Ascending aorta (tissue), 2 donors: ENCODE data around the gene TEX47. TPM values are rescaled to one million over a fixed set of nuclear protein-coding genes. Genes with fewer than 3 reads are reported as not detected.
A peak's percentile ranks its signal among the peaks of the same experiment; 100 is the strongest.

Experiments used
- DNase-seq, 2 donors: peaks; one replicate each; pipeline ENCODE4 v3.0.0-alpha.2; 2019; ENCODE audit warnings: low spot score in 2 of 2
- H3K27ac ChIP-seq, 2 donors: fragments of 200-600 bp; sonication (generic); one replicate each; pipeline ENCODE4 v1.5.1; 2016 to 2017; ENCODE audit warnings: mild to moderate bottlenecking in 1 of 2
- H3K27me3 ChIP-seq: fragments of 200-600 bp; sonication (generic); one replicate; pipeline ENCODE4 v1.5.1; 2017
- H3K36me3 ChIP-seq, 2 donors: fragments of 200-600 bp; sonication (generic); one replicate each; pipeline ENCODE4 v1.5.1; 2016
- H3K4me1 ChIP-seq, 2 donors: fragments of 200-600 bp; sonication (generic); one replicate each; pipeline ENCODE4 v1.5.1; 2016 to 2017; ENCODE audit warnings: mild to moderate bottlenecking in 1 of 2
- H3K4me3 ChIP-seq, 2 donors: fragments of 200-600 bp; sonication (generic); one replicate each; pipeline ENCODE4 v1.5.1; 2016 to 2017; ENCODE audit warnings: mild to moderate bottlenecking in 1 of 2
- H3K9me3 ChIP-seq, 2 donors: fragments of 200-600 bp; sonication (generic); one replicate each; pipeline ENCODE4 v1.5.1; 2016
- intact Hi-C: fragments of 100-400 bp; cut with DNase I; formaldehyde crosslinking; loops from one replicate; pipeline ENCODE4 v1.15.1; 2023
- total RNA-seq: library from RNA; depleted of rRNA; stranded (reverse); fragments of >200 nt; gene quantifications from one replicate; pipeline ENCODE4 v1.1.0, GENCODE V29; 2016
- TF ChIP-seq, protein P1 (sequence below), 3 experiments: fragments of 200-600 bp in 2 of 3; fragments of 450-650 bp in 1 of 3; sonication (generic) in 2 of 3; IDR thresholded peaks; one replicate each; pipeline ENCODE4 v1.5.1; 2016 to 2019; ENCODE audit warnings: antibody characterized with exemption in 3 of 3, mild to moderate bottlenecking in 1 of 3, moderate library complexity in 1 of 3

TEX47 gene
- total RNA-seq, 1 donor from 2014 or later, result not detected

- Histone ChIP-seq H3K27me3 (peaks cover 9% of the 10 kb centered on the region), H3K27ac (no peak within 1 kb of the TSS), H3K4me1 (no peaks in the 10 kb centered on the region), H3K9me3 (no peaks in the 10 kb centered on the region), H3K4me3 (peak within 1 kb of the TSS; percentile 22 to 40), H3K36me3 (no peaks in the 10 kb centered on the region)
- intact Hi-C loops, result no loop called here
- TF ChIP-seq, protein P1, sequence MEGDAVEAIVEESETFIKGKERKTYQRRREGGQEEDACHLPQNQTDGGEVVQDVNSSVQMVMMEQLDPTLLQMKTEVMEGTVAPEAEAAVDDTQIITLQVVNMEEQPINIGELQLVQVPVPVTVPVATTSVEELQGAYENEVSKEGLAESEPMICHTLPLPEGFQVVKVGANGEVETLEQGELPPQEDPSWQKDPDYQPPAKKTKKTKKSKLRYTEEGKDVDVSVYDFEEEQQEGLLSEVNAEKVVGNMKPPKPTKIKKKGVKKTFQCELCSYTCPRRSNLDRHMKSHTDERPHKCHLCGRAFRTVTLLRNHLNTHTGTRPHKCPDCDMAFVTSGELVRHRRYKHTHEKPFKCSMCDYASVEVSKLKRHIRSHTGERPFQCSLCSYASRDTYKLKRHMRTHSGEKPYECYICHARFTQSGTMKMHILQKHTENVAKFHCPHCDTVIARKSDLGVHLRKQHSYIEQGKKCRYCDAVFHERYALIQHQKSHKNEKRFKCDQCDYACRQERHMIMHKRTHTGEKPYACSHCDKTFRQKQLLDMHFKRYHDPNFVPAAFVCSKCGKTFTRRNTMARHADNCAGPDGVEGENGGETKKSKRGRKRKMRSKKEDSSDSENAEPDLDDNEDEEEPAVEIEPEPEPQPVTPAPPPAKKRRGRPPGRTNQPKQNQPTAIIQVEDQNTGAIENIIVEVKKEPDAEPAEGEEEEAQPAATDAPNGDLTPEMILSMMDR (IDR thresholded peaks at IDR 0.05), result no peak
- no peak for DNase-seq
Measured at GRCh38 chr7:88759230-88760135, 36.1 kb downstream of the TEX47 start, which contains the start of gene ZNF804B. TSS of gene ZNF804B (plus strand) at chr7:88759700. CDS start at chr7:88759977, 277 bp downstream.

DNA sequence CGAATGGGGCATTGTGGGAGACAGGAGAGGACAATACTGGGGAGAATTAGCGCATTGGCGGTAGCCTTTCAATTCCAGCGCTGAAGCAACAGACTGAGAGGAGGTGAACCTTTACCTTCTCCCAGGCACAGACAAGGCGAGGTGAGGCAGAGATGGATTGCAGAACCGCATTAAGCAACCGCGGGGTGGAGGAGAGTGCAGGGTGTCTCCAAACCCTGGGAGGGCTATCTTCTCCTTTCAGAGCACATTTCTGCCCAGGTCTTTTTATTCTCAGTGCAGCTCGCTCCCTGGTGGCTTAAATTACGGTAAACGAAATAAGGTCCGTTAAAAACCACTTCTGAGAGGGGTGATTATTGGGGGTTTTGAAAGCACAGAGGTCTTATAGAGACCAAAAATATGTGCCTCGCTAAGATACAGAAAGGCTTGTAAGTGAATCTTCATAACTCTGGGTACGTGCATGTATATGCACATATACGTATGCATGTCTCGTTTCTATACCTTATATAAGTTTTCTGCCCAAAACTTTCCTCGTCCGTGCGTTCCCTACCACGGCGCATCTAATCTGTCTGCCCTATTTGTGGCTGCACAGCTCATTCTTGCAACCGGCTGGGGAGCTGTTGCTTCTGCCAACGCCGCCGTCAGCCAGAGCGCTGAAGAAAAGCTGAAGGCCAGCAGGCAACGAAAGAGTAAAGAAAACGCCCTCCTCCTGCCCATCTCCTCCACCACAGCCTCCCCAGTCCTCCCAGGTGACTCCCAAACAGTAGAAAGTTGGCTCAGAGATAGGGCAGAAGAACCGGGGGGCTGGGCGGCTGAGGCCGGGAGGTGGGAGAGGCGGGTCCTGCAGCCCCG, 36.9 kb downstream of the TEX47 start:
- Histone ChIP-seq H3K27me3 (peaks cover 9% of the 10 kb centered on the region), H3K36me3 (no peaks in the 10 kb centered on the region), H3K4me1 (no peaks in the 10 kb centered on the region), H3K9me3 (no peaks in the 10 kb centered on the region), H3K4me3 (peak overlapping the region; percentile 22 to 40), H3K27ac (no peak overlapping the region)
- no peak for DNase-seq
- intact Hi-C loops, result no loop called here
- TF ChIP-seq, protein P1 (IDR thresholded peaks at IDR 0.05), result no peak

- Histone ChIP-seq H3K4me1 (no peaks in the 10 kb centered on the region), H3K27ac (no peak overlapping the region), H3K27me3 (peaks cover 9% of the 10 kb centered on the region), H3K36me3 (no peaks in the 10 kb centered on the region), H3K9me3 (no peaks in the 10 kb centered on the region), H3K4me3 (no peak overlapping the region)
- intact Hi-C loops, result no loop called here
- TF ChIP-seq, protein P1 (IDR thresholded peaks at IDR 0.05), result no peak
- no peak for DNase-seq
Measured at GRCh38 chr7:88757371-88757770, 38.2 kb downstream of the TEX47 start.

GRCh38 chr7:88756802-88757201, 38.7 kb downstream of the TEX47 start:
- H3K36me3 ChIP-seq, result no peaks in the 10 kb centered on the region
- H3K27me3 ChIP-seq, result peaks cover 9% of the 10 kb centered on the region
- intact Hi-C loops, result no loop called here
- TF ChIP-seq, protein P1 (IDR thresholded peaks at IDR 0.05), result no peak
- H3K9me3 ChIP-seq, result no peaks in the 10 kb centered on the region
- H3K4me3 ChIP-seq, result no peak overlapping the region
- no peaks in the 10 kb centered on the region for H3K4me1 ChIP-seq
- DNase-seq, result no peak
- H3K27ac ChIP-seq, result no peak overlapping the region

DNA sequence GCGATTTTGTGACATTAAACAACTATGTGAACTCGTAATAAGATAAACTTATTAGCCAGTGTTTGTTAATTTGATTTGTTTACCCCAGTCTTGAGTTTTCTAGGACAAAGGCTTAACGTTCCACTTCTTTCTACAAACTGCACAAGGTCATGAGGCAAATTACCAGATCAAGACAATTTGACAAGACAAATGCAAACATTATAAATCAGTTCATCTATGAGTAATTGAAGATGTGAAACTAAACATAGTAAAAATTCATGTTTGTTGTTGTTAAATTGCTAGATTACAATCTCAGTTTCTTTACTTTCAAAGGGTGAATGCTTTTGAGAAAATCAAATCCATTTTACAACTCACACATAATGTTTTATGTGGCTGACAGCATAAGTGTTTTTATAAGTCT, 49.4 kb downstream of the TEX47 start:
- intact Hi-C loops, result no loop called here
- no peak overlapping the region for H3K27ac ChIP-seq
- H3K27me3 ChIP-seq, result no peaks in the 10 kb centered on the region
- H3K9me3 ChIP-seq, result no peaks in the 10 kb centered on the region
- DNase-seq, result no peak
- no peaks in the 10 kb centered on the region for H3K4me1 ChIP-seq
- H3K36me3 ChIP-seq, result no peaks in the 10 kb centered on the region
- TF ChIP-seq, protein P1 (IDR thresholded peaks at IDR 0.05), result no peak
- no peak overlapping the region for H3K4me3 ChIP-seq

Other genes with a start within 250 kb of the TEX47 start
- not detected for gene ZNF804B, start 36.0 kb downstream of the TEX47 start, total RNA-seq